ENCODE measurements around the gene FAM163B. TPM values are rescaled to one million over a fixed set of nuclear protein-coding genes. Genes with fewer than 3 reads are reported as not detected.

The FAM163B gene
- total and polyA plus RNA-seq, 2 experiments from 2014 or later, result 0.35 to 1.0 TPM

DNA sequence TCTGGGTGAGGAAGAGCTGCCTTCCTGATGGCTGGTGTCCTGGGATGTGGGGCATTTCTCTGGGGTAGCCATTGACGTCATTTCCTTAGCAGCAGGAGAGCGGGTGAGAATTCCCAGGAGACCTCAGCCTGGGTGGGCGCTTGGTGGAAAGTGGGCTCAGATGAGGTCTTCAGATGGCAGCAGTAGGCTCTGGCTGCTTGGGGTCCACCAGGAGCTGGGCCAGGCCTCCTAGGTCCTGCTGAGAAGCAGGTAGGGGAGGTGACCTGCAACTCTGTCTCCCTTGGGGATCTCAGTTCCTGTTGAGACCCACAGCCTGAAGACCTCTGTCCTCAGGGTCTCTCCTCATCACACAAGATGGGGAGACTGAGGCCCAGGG lies 31.5 kb downstream of the FAM163B start:
- DNase-seq (ENCODE audit: low spot score), result no peak
- TF ChIP-seq EZH2 (IDR thresholded peaks at IDR 0.05; ENCODE audit: borderline replicate concordance), result no peak
- TF ChIP-seq EZH2phosphoT487 (IDR thresholded peaks at IDR 0.05; ENCODE audit: low read depth, severe bottlenecking, unreplicated experiment), result no peak
- TF ChIP-seq, protein P1, sequence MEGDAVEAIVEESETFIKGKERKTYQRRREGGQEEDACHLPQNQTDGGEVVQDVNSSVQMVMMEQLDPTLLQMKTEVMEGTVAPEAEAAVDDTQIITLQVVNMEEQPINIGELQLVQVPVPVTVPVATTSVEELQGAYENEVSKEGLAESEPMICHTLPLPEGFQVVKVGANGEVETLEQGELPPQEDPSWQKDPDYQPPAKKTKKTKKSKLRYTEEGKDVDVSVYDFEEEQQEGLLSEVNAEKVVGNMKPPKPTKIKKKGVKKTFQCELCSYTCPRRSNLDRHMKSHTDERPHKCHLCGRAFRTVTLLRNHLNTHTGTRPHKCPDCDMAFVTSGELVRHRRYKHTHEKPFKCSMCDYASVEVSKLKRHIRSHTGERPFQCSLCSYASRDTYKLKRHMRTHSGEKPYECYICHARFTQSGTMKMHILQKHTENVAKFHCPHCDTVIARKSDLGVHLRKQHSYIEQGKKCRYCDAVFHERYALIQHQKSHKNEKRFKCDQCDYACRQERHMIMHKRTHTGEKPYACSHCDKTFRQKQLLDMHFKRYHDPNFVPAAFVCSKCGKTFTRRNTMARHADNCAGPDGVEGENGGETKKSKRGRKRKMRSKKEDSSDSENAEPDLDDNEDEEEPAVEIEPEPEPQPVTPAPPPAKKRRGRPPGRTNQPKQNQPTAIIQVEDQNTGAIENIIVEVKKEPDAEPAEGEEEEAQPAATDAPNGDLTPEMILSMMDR (IDR thresholded peaks at IDR 0.05; ENCODE audit: poor library complexity), result no peak
- WGBS (ENCODE audit: low lambda C conversion rate, missing lambda C conversion rate), result 100% methylated on average over 3 of the region's 3 CpGs

DNA sequence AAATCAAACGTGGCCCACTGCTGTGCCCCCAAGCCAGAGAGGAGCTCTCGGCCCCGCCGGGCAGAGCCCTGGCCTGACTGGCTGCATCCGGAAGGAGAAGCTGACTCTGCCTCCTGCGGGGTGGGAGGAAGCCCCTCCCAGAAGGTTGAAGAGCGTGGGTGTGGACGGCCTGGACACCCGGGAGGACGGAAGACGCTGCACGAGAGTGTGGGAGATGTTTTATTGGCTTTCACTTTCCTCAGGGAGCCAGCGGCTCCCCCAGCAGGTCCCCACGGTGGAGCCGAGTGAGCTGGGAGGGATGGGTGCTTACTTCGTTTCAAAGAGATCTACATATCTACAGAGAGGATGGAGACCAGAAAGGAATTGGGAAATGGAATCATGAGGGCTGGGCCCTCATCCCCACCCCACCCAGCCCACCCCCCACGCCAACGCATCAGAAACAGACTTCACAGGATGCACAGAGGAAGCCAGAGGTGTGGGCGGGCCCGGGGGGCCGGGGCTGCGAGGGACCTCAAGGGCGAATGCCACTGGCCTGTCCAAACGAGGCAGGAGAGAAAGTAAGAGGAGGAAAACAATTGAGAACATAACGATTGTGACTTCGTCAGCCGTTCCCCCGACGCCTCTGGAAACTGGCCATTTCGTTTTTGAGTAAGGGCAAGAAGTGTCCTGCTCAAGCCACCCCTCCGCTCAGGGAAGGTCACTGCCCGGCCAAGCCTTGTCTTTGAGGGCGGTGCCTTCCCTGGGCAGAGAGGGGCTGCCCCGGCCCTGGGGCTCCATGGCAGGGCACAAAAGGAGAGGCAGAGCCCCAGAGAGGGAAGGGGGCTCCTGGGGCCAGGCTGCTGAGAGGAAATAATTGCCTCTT lies 32.1 kb downstream of the FAM163B start:
- H3K36me3 ChIP-seq (replicated peaks; ENCODE audit: insufficient read depth, low read depth), result no peaks in the 10 kb centered on the region
- H3K9me2 ChIP-seq (replicated peaks; ENCODE audit: insufficient read depth), result no peaks in the 10 kb centered on the region
- WGBS (ENCODE audit: low lambda C conversion rate, missing lambda C conversion rate), result 66% methylated on average over 27 of the region's 34 CpGs
- H4K20me1 ChIP-seq (ENCODE audit: insufficient read depth, poor library complexity, severe bottlenecking), result no peaks in the 10 kb centered on the region
- DNase-seq (ENCODE audit: low spot score), result no peak
- H3K27me3 ChIP-seq, result no peaks in the 10 kb centered on the region
- no peaks in the 10 kb centered on the region for H3K9me3 ChIP-seq (ENCODE audit: low read depth)
- H3K27ac ChIP-seq, result peak overlapping the region; percentile 57
- no peak overlapping the region for H2AFZ ChIP-seq
- no peak overlapping the region for H3K4me3 ChIP-seq
- peaks cover 40% of the 10 kb centered on the region for H3K4me1 ChIP-seq (ENCODE audit: insufficient read depth)
- TF ChIP-seq EZH2phosphoT487 (IDR thresholded peaks at IDR 0.05; ENCODE audit: low read depth, severe bottlenecking, unreplicated experiment), result no peak
- TF ChIP-seq EZH2 (IDR thresholded peaks at IDR 0.05; ENCODE audit: borderline replicate concordance), result no peak
- TF ChIP-seq, protein P1 (IDR thresholded peaks at IDR 0.05; ENCODE audit: poor library complexity), result no peak
- H3K4me2 ChIP-seq, result peak overlapping the region; percentile 33
- no peaks in the 10 kb centered on the region for H3K79me2 ChIP-seq

More for the DNA sequence above, 31.5 kb downstream of the FAM163B start:
- no peaks in the 10 kb centered on the region for H3K9me2 ChIP-seq (replicated peaks; ENCODE audit: insufficient read depth)
- H3K27ac ChIP-seq, result no peak overlapping the region
- H4K20me1 ChIP-seq (ENCODE audit: insufficient read depth, poor library complexity, severe bottlenecking), result no peaks in the 10 kb centered on the region
- H3K27me3 ChIP-seq, result no peaks in the 10 kb centered on the region
- H3K4me3 ChIP-seq, result no peak overlapping the region
- H3K9me3 ChIP-seq (ENCODE audit: low read depth), result no peaks in the 10 kb centered on the region
- no peak overlapping the region for H2AFZ ChIP-seq
- H3K4me1 ChIP-seq (ENCODE audit: insufficient read depth), result peaks cover 43% of the 10 kb centered on the region
- no peaks in the 10 kb centered on the region for H3K36me3 ChIP-seq (replicated peaks; ENCODE audit: insufficient read depth, low read depth)
- no peak overlapping the region for H3K4me2 ChIP-seq
- H3K79me2 ChIP-seq, result no peaks in the 10 kb centered on the region

DNA sequence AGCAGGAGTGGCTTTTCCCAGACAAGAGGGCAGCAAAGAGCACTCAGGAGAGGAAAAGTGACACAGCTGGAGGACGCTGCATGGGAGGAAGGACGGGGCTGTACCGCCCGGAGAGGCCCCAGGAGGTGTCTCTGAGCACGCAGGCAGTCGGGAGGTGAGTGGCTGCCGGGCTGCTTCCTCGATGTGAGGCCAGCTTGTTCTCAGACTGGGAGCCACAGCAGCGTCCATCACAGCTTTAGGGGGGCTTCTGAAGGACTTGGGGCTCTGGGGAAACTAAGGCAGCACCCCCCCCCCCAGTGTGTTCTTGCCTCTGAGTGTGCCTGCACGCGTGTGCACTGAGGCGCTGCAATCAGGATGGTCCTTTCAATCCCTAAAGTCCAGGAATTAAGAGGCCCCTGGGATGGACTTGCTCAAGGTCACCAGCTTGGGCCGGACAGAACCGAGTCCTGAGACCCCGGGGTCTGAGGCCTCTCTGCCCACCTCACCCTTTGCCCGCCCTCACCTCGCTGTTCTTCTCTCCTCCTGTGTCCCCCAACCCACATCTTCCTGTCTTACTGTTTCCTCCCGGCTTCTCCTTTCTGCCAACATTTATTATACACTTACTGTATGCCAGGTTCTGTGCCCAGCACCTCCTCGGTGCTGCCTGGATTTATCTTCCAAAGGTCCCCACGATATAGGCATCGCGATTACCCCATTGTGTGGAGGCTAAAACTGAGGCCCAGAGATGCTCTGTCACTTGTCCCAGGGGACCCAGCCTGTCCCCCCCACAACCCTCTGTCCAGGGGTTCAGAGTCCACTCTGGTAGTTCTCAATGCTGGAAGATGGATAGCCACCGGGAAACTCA lies 32.9 kb downstream of the FAM163B start:
- no peaks in the 10 kb centered on the region for H3K36me3 ChIP-seq (replicated peaks; ENCODE audit: insufficient read depth, low read depth)
- no peaks in the 10 kb centered on the region for H3K27me3 ChIP-seq
- no peaks in the 10 kb centered on the region for H4K20me1 ChIP-seq (ENCODE audit: insufficient read depth, poor library complexity, severe bottlenecking)
- peak overlapping the region; percentile 33 for H3K4me2 ChIP-seq
- no peaks in the 10 kb centered on the region for H3K79me2 ChIP-seq
- H3K27ac ChIP-seq, result peak overlapping the region; percentile 57
- peaks cover 34% of the 10 kb centered on the region for H3K4me1 ChIP-seq (ENCODE audit: insufficient read depth)
- TF ChIP-seq EZH2phosphoT487 (IDR thresholded peaks at IDR 0.05; ENCODE audit: low read depth, severe bottlenecking, unreplicated experiment) (no peak), EZH2 (IDR thresholded peaks at IDR 0.05; ENCODE audit: borderline replicate concordance) (no peak)
- TF ChIP-seq, protein P1 (IDR thresholded peaks at IDR 0.05; ENCODE audit: poor library complexity), result no peak
- DNase-seq (ENCODE audit: low spot score), result no peak
- 77% methylated on average over 20 of the region's 23 CpGs for WGBS (ENCODE audit: low lambda C conversion rate, missing lambda C conversion rate)
- no peaks in the 10 kb centered on the region for H3K9me2 ChIP-seq (replicated peaks; ENCODE audit: insufficient read depth)
- H2AFZ ChIP-seq, result no peak overlapping the region
- no peak overlapping the region for H3K4me3 ChIP-seq
- H3K9me3 ChIP-seq (ENCODE audit: low read depth), result no peaks in the 10 kb centered on the region

All from hepatocyte (in vitro differentiated cells).